ENCODE data around the gene TAF1L. TPM values are rescaled to one million over a fixed set of nuclear protein-coding genes. Genes with fewer than 3 reads are reported as not detected.
"Not testable (repeated sequence)": the region's sequence is repeated elsewhere in the genome, so short reads cannot be mapped to it uniquely, and the experiment has no call there.

The TAF1L gene
- total RNA-seq, 1 experiment from 2014 or later: not detected

DNA sequence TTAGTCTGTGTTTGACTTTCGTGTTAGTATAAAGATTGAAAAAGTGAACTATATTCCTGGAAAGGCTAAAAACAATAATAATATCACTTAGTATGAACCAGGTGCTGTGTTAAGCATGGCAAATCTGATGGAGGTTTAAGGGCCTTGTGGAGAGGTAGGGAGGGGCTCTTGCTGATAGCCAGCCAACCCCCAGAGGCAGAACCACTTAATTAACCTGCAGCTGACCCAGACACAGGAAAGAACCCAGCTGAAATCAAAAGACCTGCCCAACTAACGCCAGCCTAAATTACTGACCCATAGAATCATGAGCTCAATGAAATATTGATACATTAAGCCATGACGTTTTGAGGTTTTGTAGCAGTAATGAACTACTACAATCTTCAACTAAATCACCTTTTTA is 28.3 kb upstream of the TAF1L start:
- Mint-ChIP-seq H3K27me3 (ENCODE audit: insufficient read depth, unreplicated experiment) (peaks cover 4% of the 10 kb centered on the region), H3K4me3 (ENCODE audit: unreplicated experiment) (no peak overlapping the region), H3K27ac (ENCODE audit: unreplicated experiment) (no peak overlapping the region), H3K36me3 (ENCODE audit: insufficient read depth, unreplicated experiment) (no peaks in the 10 kb centered on the region), H3K4me1 (ENCODE audit: low read depth, unreplicated experiment) (no peaks in the 10 kb centered on the region), H3K9me3 (ENCODE audit: unreplicated experiment) (peaks cover 15% of the 10 kb centered on the region)
- H3K9me3 ChIP-seq: no peaks in the 10 kb centered on the region
- H3K4me3 ChIP-seq (ENCODE audit: low read depth, low read length): no peak overlapping the region
- H3K36me3 ChIP-seq (ENCODE audit: control insufficient read depth, insufficient read depth, low read length): no peaks in the 10 kb centered on the region
- no TSS peak for BruUV-seq (replicated peaks)
- POLR2A ChIA-PET: no interaction called here
- DNase-seq: no peak
- intact Hi-C loops (cut with micrococcal nuclease; ENCODE audit: unreplicated experiment): no loop called here
- no peaks in the 10 kb centered on the region for H3K4me1 ChIP-seq
- H3K27me3 ChIP-seq (replicated peaks; ENCODE audit: control insufficient read depth, insufficient read depth, low read length): no peaks in the 10 kb centered on the region
- CTCF ChIA-PET: no interaction called here
- TF ChIP-seq, protein P1, sequence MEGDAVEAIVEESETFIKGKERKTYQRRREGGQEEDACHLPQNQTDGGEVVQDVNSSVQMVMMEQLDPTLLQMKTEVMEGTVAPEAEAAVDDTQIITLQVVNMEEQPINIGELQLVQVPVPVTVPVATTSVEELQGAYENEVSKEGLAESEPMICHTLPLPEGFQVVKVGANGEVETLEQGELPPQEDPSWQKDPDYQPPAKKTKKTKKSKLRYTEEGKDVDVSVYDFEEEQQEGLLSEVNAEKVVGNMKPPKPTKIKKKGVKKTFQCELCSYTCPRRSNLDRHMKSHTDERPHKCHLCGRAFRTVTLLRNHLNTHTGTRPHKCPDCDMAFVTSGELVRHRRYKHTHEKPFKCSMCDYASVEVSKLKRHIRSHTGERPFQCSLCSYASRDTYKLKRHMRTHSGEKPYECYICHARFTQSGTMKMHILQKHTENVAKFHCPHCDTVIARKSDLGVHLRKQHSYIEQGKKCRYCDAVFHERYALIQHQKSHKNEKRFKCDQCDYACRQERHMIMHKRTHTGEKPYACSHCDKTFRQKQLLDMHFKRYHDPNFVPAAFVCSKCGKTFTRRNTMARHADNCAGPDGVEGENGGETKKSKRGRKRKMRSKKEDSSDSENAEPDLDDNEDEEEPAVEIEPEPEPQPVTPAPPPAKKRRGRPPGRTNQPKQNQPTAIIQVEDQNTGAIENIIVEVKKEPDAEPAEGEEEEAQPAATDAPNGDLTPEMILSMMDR (IDR thresholded peaks at IDR 0.05; ENCODE audit: insufficient read depth in 1 of 2, low read depth in 1 of 2, low read length in 1 of 2, severe bottlenecking in 1 of 2, unreplicated experiment in 1 of 2): no peak

DNA sequence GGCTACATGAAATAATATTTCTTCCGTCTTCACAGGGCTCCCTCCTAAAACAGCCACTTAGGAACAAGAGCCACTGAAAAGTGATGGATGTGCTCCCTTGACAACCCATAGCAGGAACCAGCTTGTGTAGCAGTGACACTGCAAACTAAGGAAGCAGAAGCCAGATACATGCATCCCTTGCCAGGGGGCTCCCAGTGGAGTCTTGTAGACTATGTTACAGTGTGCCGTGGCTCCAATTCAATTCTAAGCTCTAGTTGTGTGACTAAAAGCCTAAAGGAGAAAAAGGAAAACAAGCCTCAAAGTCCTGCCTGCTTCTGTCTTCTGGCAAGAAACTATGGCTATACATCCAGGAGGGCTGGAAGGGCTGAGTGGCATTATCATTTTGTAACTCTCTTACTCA is 12.2 kb upstream of the TAF1L start:
- no peak overlapping the region for H3K27ac Mint-ChIP-seq (ENCODE audit: unreplicated experiment)
- no peak for DNase-seq
- H3K36me3 ChIP-seq (ENCODE audit: control insufficient read depth, insufficient read depth, low read length): no peaks in the 10 kb centered on the region
- intact Hi-C loops (cut with micrococcal nuclease; ENCODE audit: unreplicated experiment): no loop called here
- no peaks in the 10 kb centered on the region for H3K9me3 Mint-ChIP-seq (ENCODE audit: unreplicated experiment)
- BruUV-seq (replicated peaks): no TSS peak
- CTCF ChIA-PET: no interaction called here
- TF ChIP-seq, protein P1 (IDR thresholded peaks at IDR 0.05; ENCODE audit: insufficient read depth in 1 of 2, low read depth in 1 of 2, low read length in 1 of 2, severe bottlenecking in 1 of 2, unreplicated experiment in 1 of 2): no peak
- POLR2A ChIA-PET: no interaction called here
- H3K27me3 ChIP-seq (replicated peaks; ENCODE audit: control insufficient read depth, insufficient read depth, low read length): no peaks in the 10 kb centered on the region
- H3K4me3 ChIP-seq (ENCODE audit: low read depth, low read length): no peak overlapping the region
- no peaks in the 10 kb centered on the region for H3K4me1 Mint-ChIP-seq (ENCODE audit: low read depth, unreplicated experiment)
- no peaks in the 10 kb centered on the region for H3K9me3 ChIP-seq
- H3K27me3 Mint-ChIP-seq (ENCODE audit: insufficient read depth, unreplicated experiment): peaks cover 14% of the 10 kb centered on the region
- no peak overlapping the region for H3K4me3 Mint-ChIP-seq (ENCODE audit: unreplicated experiment)
- H3K36me3 Mint-ChIP-seq (ENCODE audit: insufficient read depth, unreplicated experiment): no peaks in the 10 kb centered on the region
- no peaks in the 10 kb centered on the region for H3K4me1 ChIP-seq

DNA sequence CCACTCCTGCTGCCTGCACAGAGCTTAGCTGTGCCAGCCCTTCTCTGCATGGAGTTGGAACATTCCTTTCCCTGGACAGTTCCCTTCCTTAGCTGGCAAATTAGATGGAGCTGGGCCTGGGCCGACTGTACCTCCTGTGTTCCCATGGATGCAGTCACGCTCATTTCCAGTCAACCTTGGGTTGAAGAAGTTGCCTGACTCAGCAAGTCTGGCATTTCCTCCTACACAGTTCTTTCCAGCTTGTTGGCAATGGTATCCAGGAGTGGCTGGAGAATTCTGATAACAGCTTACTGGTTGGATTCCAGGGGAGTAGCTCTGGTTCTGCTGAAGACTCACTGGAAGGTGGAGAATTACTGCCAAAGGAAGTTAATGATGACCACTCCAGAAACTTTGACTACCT is 9.2 kb upstream of the TAF1L start:
- POLR2A ChIA-PET: no interaction called here

DNA sequence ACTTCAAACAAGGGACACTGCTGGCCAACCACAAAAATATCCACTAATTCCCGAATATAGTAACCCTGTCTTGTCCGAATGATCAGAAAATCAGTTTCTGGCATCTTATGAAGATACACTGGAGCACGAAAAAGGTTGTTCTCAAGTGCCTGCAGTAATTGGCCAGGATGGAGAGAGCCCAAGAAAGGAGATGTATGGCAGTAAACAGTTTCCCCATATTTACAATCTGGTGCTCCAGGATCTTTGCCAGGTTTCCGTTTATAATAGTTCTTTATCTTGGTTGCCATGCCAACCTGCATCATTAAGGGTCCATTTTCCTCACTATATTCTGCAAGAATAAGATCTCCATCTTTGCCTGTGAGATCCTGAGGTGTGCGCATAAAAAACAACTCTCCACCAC is 2.3 kb downstream of the TAF1L start:
- H3K4me1 ChIP-seq; H3K27ac Mint-ChIP-seq (ENCODE audit: unreplicated experiment); BruUV-seq (replicated peaks); H3K9me3 Mint-ChIP-seq (ENCODE audit: unreplicated experiment); H3K4me3 Mint-ChIP-seq (ENCODE audit: unreplicated experiment); H3K4me1 Mint-ChIP-seq (ENCODE audit: low read depth, unreplicated experiment); POLR2A ChIA-PET; H3K9me3 ChIP-seq; CTCF ChIA-PET; H3K36me3 Mint-ChIP-seq (ENCODE audit: insufficient read depth, unreplicated experiment); intact Hi-C loops (cut with micrococcal nuclease; ENCODE audit: unreplicated experiment); DNase-seq; H3K27me3 ChIP-seq (replicated peaks; ENCODE audit: control insufficient read depth, insufficient read depth, low read length); H3K27me3 Mint-ChIP-seq (ENCODE audit: insufficient read depth, unreplicated experiment); H3K4me3 ChIP-seq (ENCODE audit: low read depth, low read length); H3K36me3 ChIP-seq (ENCODE audit: control insufficient read depth, insufficient read depth, low read length): not testable (repeated sequence)

More for the DNA sequence above, 9.2 kb upstream of the TAF1L start:
- BruUV-seq (replicated peaks): no TSS peak
- no peaks in the 10 kb centered on the region for H3K4me1 ChIP-seq
- CTCF ChIA-PET: no interaction called here
- intact Hi-C loops (cut with micrococcal nuclease; ENCODE audit: unreplicated experiment): no loop called here
- Mint-ChIP-seq H3K9me3 (ENCODE audit: unreplicated experiment) (no peaks in the 10 kb centered on the region), H3K27ac (ENCODE audit: unreplicated experiment) (no peak overlapping the region), H3K4me1 (ENCODE audit: low read depth, unreplicated experiment) (no peaks in the 10 kb centered on the region), H3K27me3 (ENCODE audit: insufficient read depth, unreplicated experiment) (peaks cover 16% of the 10 kb centered on the region), H3K36me3 (ENCODE audit: insufficient read depth, unreplicated experiment) (no peaks in the 10 kb centered on the region), H3K4me3 (ENCODE audit: unreplicated experiment) (no peak overlapping the region)
- no peak overlapping the region for H3K4me3 ChIP-seq (ENCODE audit: low read depth, low read length)
- H3K9me3 ChIP-seq: no peaks in the 10 kb centered on the region
- DNase-seq: no peak
- no peaks in the 10 kb centered on the region for H3K36me3 ChIP-seq (ENCODE audit: control insufficient read depth, insufficient read depth, low read length)
- no peaks in the 10 kb centered on the region for H3K27me3 ChIP-seq (replicated peaks; ENCODE audit: control insufficient read depth, insufficient read depth, low read length)
- TF ChIP-seq, protein P1 (IDR thresholded peaks at IDR 0.05; ENCODE audit: insufficient read depth in 1 of 2, low read depth in 1 of 2, low read length in 1 of 2, severe bottlenecking in 1 of 2, unreplicated experiment in 1 of 2): no peak
